MCF 10A (cell line): Measurements from ENCODE around the gene CASP9. TPM values are rescaled to one million over a fixed set of nuclear protein-coding genes. Genes with fewer than 3 reads are reported as not detected.

Experiments
- BruUV-seq: library from RNA; stranded (reverse); fragments of 400-500 nt; replicated peaks from 2 replicates; lab custom pipeline; 2021; lab: Mats Ljungman, UMichigan
- CTCF ChIA-PET: fragments of 300-600 bp; sonication (Branson Sonifier 250); formaldehyde crosslinking; extraction: SDS; loops from one replicate; lab custom pipeline; 2021; ENCODE audit warnings: antibody characterized with exemption, inconsistent platforms; lab: Yijun Ruan, JAX
- POLR2A ChIA-PET: fragments of 300-600, 350-650 bp; sonication (Branson Sonifier 250); formaldehyde crosslinking; extraction: SDS; loops from one replicate; lab custom pipeline; 2020; ENCODE audit warnings: antibody characterized with exemption, inconsistent platforms; lab: Yijun Ruan, JAX
- DNase-seq: peaks from one replicate; pipeline ENCODE4 v3.0.0-alpha.2; 2018; ENCODE audit not compliant: unreplicated experiment
- H3K27ac Mint-ChIP-seq: one replicate; pipeline ENCODE4 v1.8.0; 2022; ENCODE audit warnings: mild to moderate bottlenecking, low read depth, mixed read lengths; ENCODE audit not compliant: unreplicated experiment
- H3K27me3 Mint-ChIP-seq: one replicate; pipeline ENCODE4 v1.8.0; 2022; ENCODE audit warnings: mixed read lengths; ENCODE audit not compliant: insufficient read depth, unreplicated experiment
- H3K36me3 Mint-ChIP-seq: one replicate; pipeline ENCODE4 v1.8.0; 2022; ENCODE audit warnings: mild to moderate bottlenecking, moderate library complexity, mixed read lengths; ENCODE audit not compliant: insufficient read depth, unreplicated experiment
- H3K4me1 Mint-ChIP-seq: one replicate; pipeline ENCODE4 v1.8.0; 2022; ENCODE audit warnings: mixed read lengths; ENCODE audit not compliant: insufficient read depth, unreplicated experiment
- H3K4me3 Mint-ChIP-seq: one replicate; pipeline ENCODE4 v1.8.0; 2022; ENCODE audit warnings: mild to moderate bottlenecking, moderate library complexity, mixed read lengths; ENCODE audit not compliant: unreplicated experiment
- H3K9me3 Mint-ChIP-seq: one replicate; pipeline ENCODE4 v1.8.0; 2022; ENCODE audit warnings: mixed read lengths; ENCODE audit not compliant: unreplicated experiment
- intact Hi-C: fragments of 100-400 bp; cut with micrococcal nuclease; formaldehyde crosslinking; loops from 2 replicates; pipeline ENCODE4 v1.14.1; 2022
- total RNA-seq: library from RNA; stranded (reverse); gene quantifications from 2 replicates; pipeline ENCODE4 v1.2.3, GENCODE V29; 2022
- TF ChIP-seq, protein P1 (sequence below): fragments of 200-600 bp; IDR thresholded peaks from one replicate; pipeline ENCODE4 v1.8.0; 2022; ENCODE audit warnings: antibody characterized with exemption, mild to moderate bottlenecking; ENCODE audit not compliant: unreplicated experiment

Gene CASP9
- total RNA-seq, 1 experiment from 2014 or later: 8.9 TPM

DNA sequence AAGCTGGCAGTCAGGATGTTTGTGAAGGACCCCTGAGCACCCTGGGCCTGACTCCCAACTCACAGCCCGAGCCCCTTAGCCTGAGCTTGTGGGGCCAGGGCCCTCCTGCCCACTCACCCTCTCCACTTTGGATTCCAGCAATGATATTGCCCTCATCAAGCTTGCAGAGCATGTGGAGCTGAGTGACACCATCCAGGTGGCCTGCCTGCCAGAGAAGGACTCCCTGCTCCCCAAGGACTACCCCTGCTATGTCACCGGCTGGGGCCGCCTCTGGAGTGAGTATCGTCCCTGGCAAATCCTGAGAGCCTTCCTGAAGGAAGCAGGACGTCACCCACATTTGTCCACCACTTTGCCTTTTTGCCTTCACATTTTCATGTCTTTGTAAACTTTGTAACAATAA, 80.7 kb downstream of the CASP9 start:
- BruUV-seq: no TSS peak
- H3K27me3 Mint-ChIP-seq: no peaks in the 10 kb centered on the region
- ChIA-PET POLR2A (interaction anchor here (0.7 kb wide), 1 partner anchor 9 kb away, joined by 4 read pairs; no protein-coding TSS in a partner anchor), CTCF (interaction anchor here (0.6 to 1.8 kb wide), 3 partner anchors 12 to 350 kb away, joined by 3 to 8 read pairs (median 4); no protein-coding TSS in a partner anchor)
- H3K4me1 Mint-ChIP-seq: no peaks in the 10 kb centered on the region
- no peak overlapping the region for H3K27ac Mint-ChIP-seq
- no peak for DNase-seq
- TF ChIP-seq, protein P1, sequence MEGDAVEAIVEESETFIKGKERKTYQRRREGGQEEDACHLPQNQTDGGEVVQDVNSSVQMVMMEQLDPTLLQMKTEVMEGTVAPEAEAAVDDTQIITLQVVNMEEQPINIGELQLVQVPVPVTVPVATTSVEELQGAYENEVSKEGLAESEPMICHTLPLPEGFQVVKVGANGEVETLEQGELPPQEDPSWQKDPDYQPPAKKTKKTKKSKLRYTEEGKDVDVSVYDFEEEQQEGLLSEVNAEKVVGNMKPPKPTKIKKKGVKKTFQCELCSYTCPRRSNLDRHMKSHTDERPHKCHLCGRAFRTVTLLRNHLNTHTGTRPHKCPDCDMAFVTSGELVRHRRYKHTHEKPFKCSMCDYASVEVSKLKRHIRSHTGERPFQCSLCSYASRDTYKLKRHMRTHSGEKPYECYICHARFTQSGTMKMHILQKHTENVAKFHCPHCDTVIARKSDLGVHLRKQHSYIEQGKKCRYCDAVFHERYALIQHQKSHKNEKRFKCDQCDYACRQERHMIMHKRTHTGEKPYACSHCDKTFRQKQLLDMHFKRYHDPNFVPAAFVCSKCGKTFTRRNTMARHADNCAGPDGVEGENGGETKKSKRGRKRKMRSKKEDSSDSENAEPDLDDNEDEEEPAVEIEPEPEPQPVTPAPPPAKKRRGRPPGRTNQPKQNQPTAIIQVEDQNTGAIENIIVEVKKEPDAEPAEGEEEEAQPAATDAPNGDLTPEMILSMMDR: no peak
- intact Hi-C loops: no loop called here
- H3K9me3 Mint-ChIP-seq: no peaks in the 10 kb centered on the region
- no peak overlapping the region for H3K4me3 Mint-ChIP-seq
- no peaks in the 10 kb centered on the region for H3K36me3 Mint-ChIP-seq

DNA sequence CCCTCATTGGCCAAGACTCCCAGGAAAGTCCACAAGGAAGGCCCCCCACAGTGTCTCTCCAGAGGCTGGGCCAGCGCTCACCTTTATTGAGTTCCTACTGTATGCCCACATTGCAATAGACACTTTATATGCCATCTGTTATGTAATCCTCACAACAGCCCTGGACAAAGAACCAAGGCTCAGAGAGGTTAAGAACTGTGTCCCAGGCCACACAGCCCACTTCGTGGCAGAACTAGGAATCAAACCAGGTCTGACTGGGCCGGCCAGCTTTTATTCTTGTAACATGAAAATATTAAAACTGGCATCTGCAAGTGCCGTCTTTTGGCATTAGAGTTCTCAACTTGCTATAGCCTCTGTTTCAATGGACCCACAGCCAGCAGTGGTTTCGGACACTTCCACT, 81.3 kb downstream of the CASP9 start:
- TF ChIP-seq, protein P1: no peak
- Mint-ChIP-seq H3K9me3 (no peaks in the 10 kb centered on the region), H3K4me3 (no peak overlapping the region), H3K27me3 (no peaks in the 10 kb centered on the region), H3K27ac (no peak overlapping the region), H3K4me1 (no peaks in the 10 kb centered on the region), H3K36me3 (no peaks in the 10 kb centered on the region)
- BruUV-seq: no TSS peak
- DNase-seq: no peak
- intact Hi-C loops: no loop called here
- ChIA-PET CTCF (interaction anchor here (1.8 kb wide), 1 partner anchor 119 kb away, joined by 8 read pairs; no protein-coding TSS in a partner anchor), POLR2A (interaction anchor here (0.7 kb wide), 1 partner anchor 8 kb away, joined by 4 read pairs; no protein-coding TSS in a partner anchor)

DNA sequence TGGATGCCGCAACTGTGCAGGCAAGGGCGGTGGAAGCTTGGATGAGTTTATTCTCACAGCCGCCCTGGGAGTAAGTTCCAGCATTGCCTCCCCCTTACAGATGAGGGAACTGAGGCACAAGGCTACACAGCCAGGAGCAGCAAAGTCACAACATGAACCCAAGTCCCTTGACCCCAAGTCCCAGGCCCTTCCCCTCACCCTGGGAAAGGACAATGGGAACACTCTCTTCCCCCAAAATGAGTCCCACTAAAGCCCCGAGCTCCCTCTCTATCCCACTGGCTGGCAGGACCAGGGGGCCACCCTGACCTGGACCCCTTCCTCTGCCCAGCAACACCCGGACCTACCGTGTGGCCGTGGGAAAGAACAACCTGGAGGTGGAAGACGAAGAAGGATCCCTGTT, 81.9 kb downstream of the CASP9 start:
- H3K27ac Mint-ChIP-seq: no peak overlapping the region

More for the DNA sequence above, 81.9 kb downstream of the CASP9 start:
- Mint-ChIP-seq H3K27me3 (no peaks in the 10 kb centered on the region), H3K4me1 (no peaks in the 10 kb centered on the region), H3K4me3 (no peak overlapping the region), H3K36me3 (no peaks in the 10 kb centered on the region), H3K9me3 (no peaks in the 10 kb centered on the region)
- DNase-seq: no peak
- no TSS peak for BruUV-seq
- POLR2A ChIA-PET: no interaction called here
- CTCF ChIA-PET: interaction anchor here (0.6 to 2.6 kb wide), 2 partner anchors 48 to 119 kb away, joined by 4 to 5 read pairs; no protein-coding TSS in a partner anchor
- TF ChIP-seq, protein P1: no peak
- intact Hi-C loops: no loop called here

Other genes starting within 250 kb of the CASP9 start
- 45.1 and 48.5 TPM in 2 replicates for gene EFHD2, start 114.3 kb downstream of the CASP9 start, total RNA-seq
- gene CTRC, start 85.8 kb downstream of the CASP9 start, total RNA-seq: not detected in 2 replicates
- not detected in 2 replicates for gene CELA2A, start 67.5 kb downstream of the CASP9 start, total RNA-seq
- not detected in 2 replicates for gene CELA2B, start 48.1 kb downstream of the CASP9 start, total RNA-seq
- 17.2 and 26.5 TPM in 2 replicates for gene DNAJC16, start 2.6 kb upstream of the CASP9 start, total RNA-seq
- not detected in 2 replicates for gene AGMAT, start 60.8 kb upstream of the CASP9 start, total RNA-seq
- 26.6 and 32.7 TPM in 2 replicates for gene DDI2, start 93.2 kb upstream of the CASP9 start, total RNA-seq
- gene PLEKHM2, start 160.1 kb upstream of the CASP9 start, total RNA-seq: 51.5 and 65.8 TPM in 2 replicates
- 0.79 and 1.3 TPM in 2 replicates for gene SLC25A34, start 212.0 kb upstream of the CASP9 start, total RNA-seq
- not detected in 2 replicates for gene TMEM82, start 218.3 kb upstream of the CASP9 start, total RNA-seq
- 78.2 and 101 TPM in 2 replicates for gene FBLIM1, start 234.6 kb upstream of the CASP9 start, total RNA-seq